PC-3 (cell line): ENCODE measurements around the gene ZSWIM8. TPM values are rescaled to one million over a fixed set of nuclear protein-coding genes. Genes with fewer than 3 reads are reported as not detected.
A peak's percentile ranks its signal among the peaks of the same experiment; 100 is the strongest.
"Not testable (repeated sequence)": the region's sequence is repeated elsewhere in the genome, so short reads cannot be mapped to it uniquely, and the experiment has no call there.

Source experiments
- ATAC-seq: fragments of 200-7000 bp; cut with Tn5 transposase; 2 replicates; pipeline ENCODE4 v1.9.1; 2020; ENCODE audit warnings: mild to moderate bottlenecking, moderate library complexity
- BruUV-seq: library from RNA; stranded (reverse); fragments of 400-500 nt; replicated peaks from 2 replicates; lab custom pipeline; 2021; lab: Mats Ljungman, UMichigan
- CTCF ChIA-PET: fragments of 300-600 bp; sonication (Branson Sonifier 250); formaldehyde crosslinking; loops from one replicate; lab custom pipeline; 2022; ENCODE audit warnings: antibody characterized with exemption; lab: Charles Lee
- POLR2A ChIA-PET: fragments of 300-600 bp; sonication (Branson Sonifier 250); formaldehyde crosslinking; loops from one replicate; lab custom pipeline; 2022; ENCODE audit warnings: antibody characterized with exemption; ENCODE audit not compliant: unreplicated experiment; lab: Charles Lee
- DNase-seq: peaks from one replicate; pipeline ENCODE4 v3.0.0-alpha.2; 2015
- H2AFZ ChIP-seq: fragments of 300-600 bp; sonication (generic); 2 replicates; pipeline ENCODE4 v1.6.0; 2016; ENCODE audit warnings: antibody characterized with exemption, low read length
- H3F3A ChIP-seq: fragments of 300-600 bp; sonication (generic); one replicate; pipeline ENCODE4 v1.6.0; 2017; ENCODE audit warnings: antibody characterized with exemption, low read length, control low read depth, mild to moderate bottlenecking; ENCODE audit not compliant: unreplicated experiment
- H3K27ac ChIP-seq: fragments of 300-600 bp; sonication (generic); 2 replicates; pipeline ENCODE4 v1.5.1; 2016; ENCODE audit warnings: mild to moderate bottlenecking, low read length
- H3K27me3 ChIP-seq: fragments of 300-600 bp; sonication (generic); 2 replicates; pipeline ENCODE4 v1.6.1; 2016; ENCODE audit warnings: low read length, mixed read lengths
- H3K36me3 ChIP-seq: fragments of 300-600 bp; sonication (generic); 2 replicates; pipeline ENCODE4 v1.6.1; 2016; ENCODE audit warnings: low read depth, mixed run types, low read length, mixed read lengths
- H3K4me1 ChIP-seq: fragments of 300-600 bp; sonication (generic); 2 replicates; pipeline ENCODE4 v1.5.1; 2016; ENCODE audit warnings: low read length; ENCODE audit not compliant: insufficient read depth
- H3K4me2 ChIP-seq: fragments of 300-600 bp; sonication (generic); 2 replicates; pipeline ENCODE4 v1.6.0; 2016; ENCODE audit warnings: low read length
- H3K4me3 ChIP-seq: fragments of 300-600 bp; sonication (generic); 2 replicates; pipeline ENCODE4 v1.5.1; 2016; ENCODE audit warnings: mild to moderate bottlenecking, low read length, mixed read lengths
- H3K79me2 ChIP-seq: fragments of 300-600 bp; sonication (generic); 2 replicates; pipeline ENCODE4 v1.6.1; 2017; ENCODE audit warnings: low read length, mixed read lengths
- H3K9ac ChIP-seq: fragments of 300-600 bp; sonication (generic); 2 replicates; pipeline ENCODE4 v1.6.0; 2016; ENCODE audit warnings: mild to moderate bottlenecking, low read length
- H3K9me2 ChIP-seq: fragments of 300-600 bp; sonication (generic); replicated peaks from 2 replicates; pipeline ENCODE4 v1.6.1; 2016; ENCODE audit warnings: mixed run types, low read length, mixed read lengths
- H3K9me3 ChIP-seq: fragments of 300-600 bp; sonication (generic); 2 replicates; pipeline ENCODE4 v1.6.1; 2016; ENCODE audit warnings: low read length, mixed read lengths
- H4K20me1 ChIP-seq: fragments of 300-600 bp; sonication (generic); 2 replicates; pipeline ENCODE4 v1.6.1; 2016; ENCODE audit warnings: low read length, mixed read lengths
- CTCF ChIP-seq: fragments of 300-600 bp; sonication (generic); conservative IDR thresholded peaks from 2 replicates; pipeline ENCODE4 v1.5.1; 2017; ENCODE audit warnings: antibody characterized with exemption, low read depth, mild to moderate bottlenecking, low read length
- EZH2 ChIP-seq: fragments of 300-600 bp; sonication (generic); IDR thresholded peaks from one replicate; pipeline ENCODE4 v1.6.1; 2017; ENCODE audit warnings: antibody characterized with exemption, mild to moderate bottlenecking, low read length; ENCODE audit not compliant: unreplicated experiment
- EZH2phosphoT487 ChIP-seq: fragments of 300-600 bp; sonication (generic); IDR thresholded peaks from 2 replicates; pipeline ENCODE4 v1.6.1; 2018; ENCODE audit warnings: mild to moderate bottlenecking, antibody characterized with exemption, low read length, borderline replicate concordance
- intact Hi-C: fragments of 100-400 bp; cut with micrococcal nuclease; formaldehyde crosslinking; loops from 2 replicates; pipeline ENCODE4 v1.9.0; 2023
- total RNA-seq: library from RNA; depleted of rRNA; stranded (reverse); fragments of >200 nt; gene quantifications from 2 replicates; pipeline ENCODE4 v1.2.3, GENCODE V29; 2014

The ZSWIM8 gene
- total RNA-seq, 1 experiment from 2014 or later, result 152 TPM

GRCh38 chr10:73785721-73786511 is 510 bp downstream of the ZSWIM8 start:
- peaks cover 70% of the 10 kb centered on the region for H3K79me2 ChIP-seq
- 0 out of 2 replicates have a peak, but pooled peaks cover 11% of the 10 kb centered on the region for H4K20me1 ChIP-seq
- H2AFZ ChIP-seq, result peak overlapping the region; percentile 80
- ATAC-seq, result peak; percentile 19
- CTCF ChIA-PET, result interaction anchor here (0.6 to 1.3 kb wide), 3 partner anchors 13 to 125 kb away, joined by 3 to 6 read pairs (median 4); no protein-coding TSS in a partner anchor
- no peaks in the 10 kb centered on the region for H3F3A ChIP-seq
- peak overlapping the region; percentile 36 for H3K27ac ChIP-seq
- H3K9me2 ChIP-seq, result no peaks in the 10 kb centered on the region
- TF ChIP-seq CTCF (no peak; the same call in 1 of the 2 replicates), EZH2 (no peak), EZH2phosphoT487 (no peak)
- TSS peak; percentile 21 for BruUV-seq
- peaks cover 16% of the 10 kb centered on the region for H3K36me3 ChIP-seq
- peak; percentile 89 for DNase-seq
- POLR2A ChIA-PET, result interaction anchor here (0.5 to 1.2 kb wide), 6 partner anchors 8 to 270 kb away, joined by 3 to 5 read pairs (median 3); a partner anchor contains a TSS
- H3K4me2 ChIP-seq, result peak overlapping the region; percentile 85
- intact Hi-C loops, result loop anchor here (1.0 to 5.0 kb wide), 5 partner anchors 13 to 134 kb away; partner anchors contain the start of genes NDST2 and SEC24C
- H3K4me3 ChIP-seq, result peak overlapping the region; percentile 80
- peaks cover 32% of the 10 kb centered on the region for H3K4me1 ChIP-seq
- H3K27me3 ChIP-seq, result no peaks in the 10 kb centered on the region
- H3K9ac ChIP-seq, result peak overlapping the region; percentile 69
- no peaks in the 10 kb centered on the region for H3K9me3 ChIP-seq

GRCh38 chr10:73786512-73786885 is 1.1 kb downstream of the ZSWIM8 start:
- no peak overlapping the region for H3K27ac ChIP-seq
- H3K4me3 ChIP-seq, result peak overlapping the region; percentile 80
- H3K9me3 ChIP-seq, result no peaks in the 10 kb centered on the region
- TF ChIP-seq CTCF, result 0 out of 2 replicates have a peak, but pooled peaks have one; percentile 47
- no peak for TF ChIP-seq EZH2phosphoT487
- no peak for TF ChIP-seq EZH2
- 0 out of 2 replicates have a peak, but pooled peaks cover 11% of the 10 kb centered on the region for H4K20me1 ChIP-seq
- DNase-seq (no peak), ATAC-seq (no peak)
- BruUV-seq, result no TSS peak
- H3K4me2 ChIP-seq, result peak overlapping the region; percentile 85
- intact Hi-C loops, result loop anchor here (5.0 kb wide), 1 partner anchor 134 kb away; no protein-coding TSS in a partner anchor
- no peaks in the 10 kb centered on the region for H3K27me3 ChIP-seq
- ChIA-PET CTCF (interaction anchor here (0.6 to 1.3 kb wide), 3 partner anchors 14 to 125 kb away, joined by 3 to 6 read pairs (median 4); no protein-coding TSS in a partner anchor), POLR2A (interaction anchor here (0.5 to 0.9 kb wide), 3 partner anchors 8 to 270 kb away, joined by 3 to 4 read pairs (median 3); a partner anchor contains a TSS)
- H3K9ac ChIP-seq, result peak overlapping the region; percentile 69
- H3K36me3 ChIP-seq, result peaks cover 22% of the 10 kb centered on the region
- peaks cover 64% of the 10 kb centered on the region for H3K79me2 ChIP-seq
- H3K4me1 ChIP-seq, result peaks cover 28% of the 10 kb centered on the region
- no peaks in the 10 kb centered on the region for H3K9me2 ChIP-seq
- H2AFZ ChIP-seq, result peak overlapping the region; percentile 80
- no peaks in the 10 kb centered on the region for H3F3A ChIP-seq

GRCh38 chr10:73787031-73787800 is 1.8 kb downstream of the ZSWIM8 start:
- Histone ChIP-seq H3K4me1 (peaks cover 28% of the 10 kb centered on the region), H4K20me1 (0 out of 2 replicates have a peak, but pooled peaks cover 11% of the 10 kb centered on the region), H3K4me2 (peak overlapping the region; percentile 85), H3K4me3 (peak overlapping the region; percentile 80; the same call in 1 of the 2 replicates), H3K79me2 (peaks cover 57% of the 10 kb centered on the region), H3K36me3 (peaks cover 29% of the 10 kb centered on the region)
- not testable (repeated sequence) for H3K9ac ChIP-seq, H3K27ac ChIP-seq, ATAC-seq, H3K27me3 ChIP-seq, BruUV-seq, DNase-seq, H3K9me2 ChIP-seq, H3F3A ChIP-seq, H3K9me3 ChIP-seq, H2AFZ ChIP-seq
- POLR2A ChIA-PET, result interaction anchor here (0.6 kb wide), 1 partner anchor 87 kb away, joined by 15 read pairs; no protein-coding TSS in a partner anchor
- CTCF ChIA-PET, result interaction anchor here (1.3 kb wide), 2 partner anchors 14 to 93 kb away, joined by 3 to 4 read pairs; no protein-coding TSS in a partner anchor
- intact Hi-C loops, result loop anchor here (5.0 kb wide), 1 partner anchor 135 kb away; no protein-coding TSS in a partner anchor
